HCT116 (cell line): ENCODE data around the gene STOX2. TPM values are rescaled to one million over a fixed set of nuclear protein-coding genes. Genes with fewer than 3 reads are reported as not detected.

Source experiments
- ATAC-seq: fragments of 200-7000 bp; cut with Tn5 transposase; 2 replicates; pipeline ENCODE4 v1.9.1; 2020; ENCODE audit warnings: mild to moderate bottlenecking, moderate library complexity
- BruUV-seq: library from RNA; stranded (reverse); fragments of 400-500 nt; replicated peaks from 2 replicates; lab custom pipeline; 2021; lab: Mats Ljungman, UMichigan
- CTCF ChIA-PET: fragments of 300-600 bp; sonication (Branson Sonifier 250); formaldehyde crosslinking; loops from one replicate; lab custom pipeline; 2021; ENCODE audit warnings: antibody characterized with exemption; lab: Charles Lee
- POLR2A ChIA-PET: fragments of 300-600, 350-600 bp; sonication (Branson Sonifier 250); formaldehyde crosslinking; loops from one replicate; lab custom pipeline; 2021; ENCODE audit warnings: antibody characterized with exemption; lab: Charles Lee
- RAD21 ChIA-PET, 2 experiments: fragments of 300-600 bp; sonication (Branson Sonifier 250); formaldehyde crosslinking; loops; one replicate each; lab custom pipeline; 2023; ENCODE audit warnings: low total read pairs in 2 of 2; ENCODE audit not compliant: uncharacterized antibody in 2 of 2, unreplicated experiment in 2 of 2, low non-redundant PET in 1 of 2; lab: Charles Lee
- DNase-seq: peaks from one replicate; pipeline ENCODE4 v3.0.0-alpha.2; 2010; ENCODE audit warnings: low read depth, low spot score
- H2AFZ ChIP-seq: fragments of 200-600 bp; shearing (Covaris generic), sonication (generic); 2 replicates; pipeline ENCODE4 v1.6.1; 2017; ENCODE audit warnings: low read depth, mixed run types, mixed read lengths, antibody characterized with exemption, low read length; ENCODE audit not compliant: poor library complexity, severe bottlenecking
- H3K27ac ChIP-seq: 2 replicates; pipeline ENCODE4 v1.5.1; 2012; ENCODE audit warnings: low read depth, low read length
- H3K27me3 ChIP-seq: fragments of 200-600 bp; sonication (generic); 2 replicates; pipeline ENCODE4 v1.6.1; 2016; ENCODE audit warnings: mixed run types, low read length, mixed read lengths; ENCODE audit not compliant: insufficient read depth
- H3K36me3 ChIP-seq, 2 experiments: fragments of 200-500 bp in 1 of 2; fragments of 200-600 bp in 1 of 2; sonication (Bioruptor generic) in 1 of 2; sonication (generic) in 1 of 2; 2 replicates each; pipeline versions ENCODE4 v1.5.1 to v1.6.1; 2014 to 2016; ENCODE audit warnings: low read length in 2 of 2, inconsistent platforms in 1 of 2, mixed read lengths in 1 of 2, mixed run types in 1 of 2; ENCODE audit not compliant: insufficient read depth in 2 of 2, control insufficient read depth in 1 of 2
- H3K4me1 ChIP-seq, 2 experiments: fragments of 200-600 bp in 1 of 2; sonication (generic) in 1 of 2; 2 replicates each; pipeline versions ENCODE4 v1.5.1 to v1.6.1; 2012 to 2017; ENCODE audit warnings: low read length in 2 of 2, inconsistent platforms in 1 of 2, mild to moderate bottlenecking in 1 of 2, mixed read lengths in 1 of 2, mixed run types in 1 of 2, moderate library complexity in 1 of 2; ENCODE audit not compliant: insufficient read depth in 2 of 2, control insufficient read depth in 1 of 2
- H3K4me2 ChIP-seq: fragments of 200-600 bp; sonication (generic); 2 replicates; pipeline ENCODE4 v1.6.1; 2017; ENCODE audit warnings: mixed run types, low read length, mixed read lengths
- H3K4me3 ChIP-seq, 2 experiments: fragments of 200-600 bp in 1 of 2; sonication (generic) in 1 of 2; replicated peaks in 1 of 2; 2 replicates each; pipeline ENCODE4 v1.5.1; 2011 to 2016; ENCODE audit warnings: low read length in 2 of 2, control low read depth in 1 of 2, low read depth in 1 of 2, mild to moderate bottlenecking in 1 of 2, mixed read lengths in 1 of 2, mixed run types in 1 of 2
- H3K79me2 ChIP-seq: fragments of 200-600 bp; sonication (generic); 2 replicates; pipeline ENCODE4 v1.6.1; 2017; ENCODE audit warnings: mild to moderate bottlenecking, mixed run types, low read length, moderate library complexity, mixed read lengths; ENCODE audit not compliant: insufficient read depth
- H3K9ac ChIP-seq: fragments of 200-600 bp; sonication (generic); 2 replicates; pipeline ENCODE4 v1.6.1; 2016; ENCODE audit warnings: low read length, mixed read lengths
- H3K9me2 ChIP-seq: fragments of 200-600 bp; sonication (generic), shearing (Covaris generic); 2 replicates; pipeline ENCODE4 v1.6.1; 2017; ENCODE audit warnings: mixed run types, mild to moderate bottlenecking, moderate library complexity; ENCODE audit not compliant: insufficient read depth
- H3K9me3 ChIP-seq, 2 experiments: fragments of 200-500 bp in 1 of 2; fragments of 200-600 bp in 1 of 2; sonication (Bioruptor generic) in 1 of 2; sonication (generic) in 1 of 2; 2 replicates each; pipeline ENCODE4 v1.6.1; 2014 to 2017; ENCODE audit warnings: low read length in 2 of 2, mixed read lengths in 2 of 2, inconsistent platforms in 1 of 2, low read depth in 1 of 2, mild to moderate bottlenecking in 1 of 2, mixed run types in 1 of 2, moderate library complexity in 1 of 2; ENCODE audit not compliant: control insufficient read depth in 1 of 2, insufficient read depth in 1 of 2
- H4K20me1 ChIP-seq: fragments of 200-600 bp; sonication (generic), shearing (Covaris generic); 2 replicates; pipeline ENCODE4 v1.6.1; 2017; ENCODE audit warnings: mixed run types, mild to moderate bottlenecking, moderate library complexity; ENCODE audit not compliant: insufficient read depth
- CEBPB ChIP-seq: IDR thresholded peaks from 2 replicates; pipeline ENCODE4 v1.6.1; 2012; ENCODE audit warnings: low read depth
- EGR1 ChIP-seq: IDR thresholded peaks from 2 replicates; pipeline ENCODE4 v1.6.1; 2012; ENCODE audit warnings: low read depth
- EZH2phosphoT487 ChIP-seq: fragments of 200-600 bp; IDR thresholded peaks from 2 replicates; pipeline ENCODE4 v1.6.1; 2018; ENCODE audit warnings: antibody characterized with exemption, borderline replicate concordance
- FOSL1 ChIP-seq: IDR thresholded peaks from 2 replicates; pipeline ENCODE4 v1.6.1; 2012; ENCODE audit warnings: low read depth
- JUND ChIP-seq: IDR thresholded peaks from 2 replicates; pipeline ENCODE4 v1.6.1; 2012
- MAX ChIP-seq: IDR thresholded peaks from 2 replicates; pipeline ENCODE4 v1.6.1; 2012
- POLR2A ChIP-seq: IDR thresholded peaks from 2 replicates; pipeline ENCODE4 v1.7.0; 2011; ENCODE audit warnings: borderline replicate concordance; ENCODE audit not compliant: insufficient read depth, insufficient read length; ENCODE audit errors: extremely low read depth
- POLR2AphosphoS5 ChIP-seq: IDR thresholded peaks from 2 replicates; pipeline ENCODE4 v1.6.1; 2011; ENCODE audit warnings: mild to moderate bottlenecking, low read depth, low read length, moderate library complexity
- RAD21 ChIP-seq: IDR thresholded peaks from 2 replicates; pipeline ENCODE4 v1.6.1; 2012; ENCODE audit warnings: low read depth, mild to moderate bottlenecking
- REST ChIP-seq: IDR thresholded peaks from 2 replicates; pipeline ENCODE4 v1.6.1; 2012; ENCODE audit warnings: low read depth
- SIN3A ChIP-seq: IDR thresholded peaks from 2 replicates; pipeline ENCODE4 v1.6.1; 2012; ENCODE audit warnings: low read depth
- SP1 ChIP-seq: IDR thresholded peaks from 2 replicates; pipeline ENCODE4 v1.6.1; 2012; ENCODE audit warnings: low read depth
- TCF7L2 ChIP-seq: IDR thresholded peaks from 2 replicates; pipeline ENCODE4 v1.7.0; 2011; ENCODE audit warnings: borderline replicate concordance, inconsistent platforms; ENCODE audit not compliant: insufficient read depth, insufficient read length; ENCODE audit errors: extremely low read depth
- ZBTB33 ChIP-seq: IDR thresholded peaks from 2 replicates; pipeline ENCODE4 v1.6.1; 2011; ENCODE audit warnings: mild to moderate bottlenecking, low read length, moderate library complexity; ENCODE audit not compliant: insufficient replicate concordance; ENCODE audit errors: extremely low read depth
- ZNF274 ChIP-seq: fragments of 200-500 bp; sonication (Bioruptor generic); IDR thresholded peaks from 2 replicates; pipeline ENCODE4 v1.6.1; 2014; ENCODE audit warnings: mild to moderate bottlenecking, low read depth, low read length, inconsistent platforms
- intact Hi-C: fragments of 100-400 bp; cut with micrococcal nuclease; formaldehyde crosslinking; loops from 2 replicates; pipeline ENCODE4 v1.10.0; 2022
- total RNA-seq: library from RNA; stranded (reverse); gene quantifications from one replicate; pipeline ENCODE4 v1.2.1, GENCODE V29; 2021; ENCODE audit not compliant: unreplicated experiment

The STOX2 gene
- total RNA-seq, 1 experiment from 2014 or later = 6.3 TPM

- TF ChIP-seq ZBTB33 (no peak), MAX (no peak), CEBPB (no peak), SIN3A (no peak), EGR1 (no peak), JUND (no peak)
These were observed 72.6 kb downstream of the STOX2 start (continued) for GRCh38 chr4:183977707-183978106.

GRCh38 chr4:183984566-183984965 lies 79.5 kb downstream of the STOX2 start:
- no TSS peak for BruUV-seq
- ATAC-seq = no peak
- Histone ChIP-seq H3K4me1 (peaks cover 9 to 14% of the 10 kb centered on the region in 2 experiments; a peak in 3 of 4 replicates), H3K9me2 (no peaks in the 10 kb centered on the region), H3K36me3 (no peaks in the 10 kb centered on the region), H3K27me3 (no peaks in the 10 kb centered on the region), H3K9ac (no peak overlapping the region), H3K27ac (no peak overlapping the region), H3K4me3 (no peak overlapping the region), H2AFZ (no peak overlapping the region), H4K20me1 (no peaks in the 10 kb centered on the region), H3K9me3 (no peaks in the 10 kb centered on the region), H3K79me2 (no peaks in the 10 kb centered on the region), H3K4me2 (no peak overlapping the region)
- ChIA-PET POLR2A (no interaction called here), CTCF (no interaction called here), RAD21 (no interaction called here)
- no peak for DNase-seq
- intact Hi-C loops = no loop called here
- TF ChIP-seq SP1 (no peak), REST (no peak), RAD21 (no peak), FOSL1 (no peak), POLR2A (no peak), POLR2AphosphoS5 (no peak), TCF7L2 (no peak), JUND (no peak), ZNF274 (no peak), EZH2phosphoT487 (no peak)
